AG10803 (cell line): ENCODE measurements around the gene SIX5.
A peak's percentile ranks its signal among the peaks of the same experiment; 100 is the strongest.
"Not testable (repeated sequence)": the region's sequence is repeated elsewhere in the genome, so short reads cannot be mapped to it uniquely, and the experiment has no call there.

ENCODE experiments used
- DNase-seq: peaks from one replicate; pipeline ENCODE4 v3.0.0; 2010; ENCODE audit warnings: low read depth
- H3K4me3 ChIP-seq: 2 replicates; pipeline ENCODE4 v1.5.1; 2011; ENCODE audit warnings: mild to moderate bottlenecking, low read length, control low read depth
- TF ChIP-seq, protein P1 (sequence below): conservative IDR thresholded peaks from 2 replicates; pipeline ENCODE4 v1.5.1; 2011; ENCODE audit warnings: mild to moderate bottlenecking, low read length, control low read depth, inconsistent platforms

Gene SIX5

DNA sequence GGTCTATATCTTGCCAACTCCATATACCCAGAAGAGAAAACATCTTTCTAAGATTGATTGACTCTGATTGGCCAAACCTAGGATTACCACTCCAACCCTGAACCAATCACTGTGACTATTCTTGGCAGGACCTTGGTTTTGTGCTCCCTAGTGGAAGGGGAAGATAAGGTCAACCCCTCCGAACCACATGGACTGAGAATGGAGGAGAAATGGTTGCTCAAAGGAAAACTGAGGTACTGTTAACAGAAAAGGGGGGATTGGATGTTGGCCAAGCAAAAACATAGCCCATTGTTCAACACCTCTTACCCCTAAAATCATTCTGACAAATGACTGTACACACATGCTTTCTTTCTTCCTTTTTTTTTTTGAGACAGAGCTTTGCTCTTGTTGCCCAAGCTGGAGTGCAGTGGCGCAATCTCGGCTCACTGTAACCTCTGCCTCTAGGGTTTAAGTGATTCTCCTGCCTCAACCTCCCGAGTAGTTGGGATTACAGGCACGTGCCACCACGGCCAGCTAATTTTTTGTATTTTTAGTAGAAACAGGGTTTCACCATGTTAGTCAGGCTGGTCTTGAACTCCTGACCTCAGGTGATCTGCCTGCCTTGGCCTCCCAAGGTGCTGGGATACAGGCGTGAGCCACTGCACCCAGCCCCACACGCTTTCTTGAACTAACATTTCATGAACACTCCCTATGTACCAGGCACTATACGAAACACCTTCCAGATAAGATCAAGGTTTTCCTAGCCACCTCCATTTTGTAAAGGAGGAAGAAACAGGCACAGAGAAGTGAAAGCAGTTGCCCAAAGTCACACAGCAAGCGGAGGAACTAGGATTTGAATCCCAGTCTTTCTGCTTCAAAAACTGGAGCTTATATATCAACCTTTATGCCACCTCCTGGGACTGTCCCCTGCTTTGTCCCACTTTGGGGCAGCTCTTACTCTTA lies 29.3 kb downstream of the SIX5 start:
- no peak for DNase-seq
- TF ChIP-seq, protein P1, sequence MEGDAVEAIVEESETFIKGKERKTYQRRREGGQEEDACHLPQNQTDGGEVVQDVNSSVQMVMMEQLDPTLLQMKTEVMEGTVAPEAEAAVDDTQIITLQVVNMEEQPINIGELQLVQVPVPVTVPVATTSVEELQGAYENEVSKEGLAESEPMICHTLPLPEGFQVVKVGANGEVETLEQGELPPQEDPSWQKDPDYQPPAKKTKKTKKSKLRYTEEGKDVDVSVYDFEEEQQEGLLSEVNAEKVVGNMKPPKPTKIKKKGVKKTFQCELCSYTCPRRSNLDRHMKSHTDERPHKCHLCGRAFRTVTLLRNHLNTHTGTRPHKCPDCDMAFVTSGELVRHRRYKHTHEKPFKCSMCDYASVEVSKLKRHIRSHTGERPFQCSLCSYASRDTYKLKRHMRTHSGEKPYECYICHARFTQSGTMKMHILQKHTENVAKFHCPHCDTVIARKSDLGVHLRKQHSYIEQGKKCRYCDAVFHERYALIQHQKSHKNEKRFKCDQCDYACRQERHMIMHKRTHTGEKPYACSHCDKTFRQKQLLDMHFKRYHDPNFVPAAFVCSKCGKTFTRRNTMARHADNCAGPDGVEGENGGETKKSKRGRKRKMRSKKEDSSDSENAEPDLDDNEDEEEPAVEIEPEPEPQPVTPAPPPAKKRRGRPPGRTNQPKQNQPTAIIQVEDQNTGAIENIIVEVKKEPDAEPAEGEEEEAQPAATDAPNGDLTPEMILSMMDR: no peak
- no peak overlapping the region for H3K4me3 ChIP-seq

- H3K4me3 ChIP-seq: no peak within 1 kb of the TSS
- no peak for DNase-seq
- TF ChIP-seq, protein P1: no peak
These were observed 35.8 kb downstream of the SIX5 start, which contains the start of gene MEIOSIN for GRCh38 chr19:45733160-45733810. Gene MEIOSIN (plus strand): TSS chr19:45733439. CDS start chr19:45735377, 1,938 bp downstream.

DNA sequence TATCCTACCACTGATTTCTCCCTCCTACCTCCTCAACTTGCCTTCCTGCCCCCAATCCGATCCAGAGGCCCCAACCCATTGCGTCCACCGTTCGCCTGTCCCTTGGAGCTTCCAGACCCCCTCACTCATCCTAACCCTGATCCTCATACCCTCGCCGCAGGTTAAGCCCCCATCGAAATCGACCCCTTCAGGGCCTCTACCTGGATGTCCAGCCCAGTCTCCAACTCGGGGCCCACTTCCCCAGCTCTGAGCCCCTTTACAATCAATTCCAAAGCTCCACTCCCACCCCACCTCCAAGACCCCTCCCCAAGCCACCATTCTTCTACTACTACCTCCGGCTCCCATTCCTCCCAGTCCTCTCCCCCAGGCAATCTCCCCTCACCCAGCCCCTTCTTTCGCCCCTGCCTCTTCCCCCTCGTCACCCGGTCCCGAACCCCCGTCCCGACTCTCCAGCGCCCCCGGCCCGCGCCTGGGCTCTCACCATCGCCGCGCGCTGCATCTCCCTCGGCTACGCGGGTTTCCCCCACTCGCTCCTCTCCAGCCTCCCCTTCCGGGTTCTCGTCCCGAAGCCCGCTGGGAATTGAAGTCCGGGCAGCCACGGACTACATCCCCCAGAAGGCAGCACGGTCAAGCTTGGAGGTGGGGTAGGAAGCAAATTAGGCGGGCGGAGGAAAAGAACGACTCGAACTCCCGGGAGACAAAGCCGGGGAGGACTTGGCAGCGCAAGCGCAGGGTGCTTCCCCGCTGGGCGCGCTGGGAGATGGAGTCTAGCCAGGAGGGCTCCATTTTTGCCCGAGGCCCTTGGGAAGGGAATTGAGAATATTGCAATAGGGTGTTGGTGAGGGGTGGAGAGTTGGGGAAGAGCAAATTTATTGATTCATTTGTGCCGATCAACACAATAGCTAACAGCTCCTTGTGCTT lies 38.4 kb downstream of the SIX5 start, which contains the start of gene FBXO46:
FBXO46 (minus strand) TSS at position 529 of the 921 bp plus-strand sequence. CDS start 17,401 bp downstream, outside the sequence.
- TF ChIP-seq, protein P1: peak; percentile 8; the same call in 1 of the 2 replicates
- peak within 1 kb of the TSS; percentile 89 for H3K4me3 ChIP-seq
- DNase-seq: peak; percentile 98

- no peak for DNase-seq
- TF ChIP-seq, protein P1: no peak
- peak overlapping the region; percentile 89 for H3K4me3 ChIP-seq
These were observed 39.2 kb downstream of the SIX5 start for GRCh38 chr19:45729800-45730290.

GRCh38 chr19:45728683-45729082 lies 40.4 kb downstream of the SIX5 start:
- DNase-seq, H3K4me3 ChIP-seq: not testable (repeated sequence)

- DNase-seq, H3K4me3 ChIP-seq: not testable (repeated sequence)
These were observed 49.0 kb downstream of the SIX5 start for GRCh38 chr19:45720065-45720464.

DNA sequence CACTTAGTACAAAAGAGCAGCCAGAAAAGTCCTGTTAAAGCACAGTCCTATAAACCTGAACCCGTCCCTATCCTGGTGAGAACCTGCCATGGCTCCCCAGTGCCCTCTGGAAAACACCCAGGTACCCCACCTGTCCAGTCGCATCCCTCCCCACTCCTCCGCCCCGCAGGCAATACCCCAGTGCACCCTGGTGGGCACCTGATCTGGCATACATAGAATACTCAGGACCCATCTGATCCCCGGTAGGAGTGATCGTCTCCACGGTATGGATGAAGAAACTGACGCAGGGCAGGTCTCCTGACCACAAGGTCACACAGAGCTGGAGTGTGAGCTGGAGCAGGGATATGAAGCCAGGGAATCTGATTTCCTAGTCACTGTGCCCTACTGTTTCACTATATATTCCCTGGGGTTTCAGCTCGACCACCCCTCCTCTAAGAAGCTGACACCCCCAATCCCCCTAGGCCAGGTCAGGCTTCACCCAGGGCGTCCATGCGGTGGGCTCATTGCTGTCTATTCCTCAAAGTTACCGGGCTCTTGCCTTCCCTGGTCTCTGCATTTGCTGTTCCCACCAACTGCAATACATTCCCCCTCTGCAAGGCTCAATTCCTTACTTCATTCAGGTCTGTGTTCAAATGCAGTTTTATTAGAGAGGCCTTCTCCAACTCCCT lies 50.9 kb downstream of the SIX5 start:
- H3K4me3 ChIP-seq: peak overlapping the region; percentile 58
- no peak for DNase-seq
- TF ChIP-seq, protein P1: no peak
